OCI-LY1 (cell line): ENCODE data around the gene CNGA2.

Source experiments
- H2AFZ ChIP-seq: fragments of 200-600 bp; sonication (generic), shearing (Covaris generic); 2 replicates; pipeline ENCODE4 v1.6.0; 2014; ENCODE audit warnings: antibody characterized with exemption, mild to moderate bottlenecking, low read length
- H3F3A ChIP-seq: fragments of 200-600 bp; sonication (generic), shearing (Covaris generic); 2 replicates; pipeline ENCODE4 v1.6.0; 2014; ENCODE audit warnings: mild to moderate bottlenecking, antibody characterized with exemption, low read length, moderate library complexity; ENCODE audit not compliant: insufficient read depth
- H3K27ac ChIP-seq: fragments of 200-600 bp; sonication (generic); 2 replicates; pipeline ENCODE4 v1.5.1; 2014; ENCODE audit warnings: low read length, mixed run types, mild to moderate bottlenecking, low read depth; ENCODE audit not compliant: poor library complexity, severe bottlenecking
- H3K27me3 ChIP-seq: fragments of 200-600 bp; sonication (generic); 2 replicates; pipeline ENCODE4 v1.6.0; 2014; ENCODE audit warnings: antibody characterized with exemption, mild to moderate bottlenecking, low read length, moderate library complexity; ENCODE audit not compliant: insufficient read depth
- H3K36me3 ChIP-seq: fragments of 200-600 bp; sonication (generic); 2 replicates; pipeline ENCODE4 v1.6.1; 2014; ENCODE audit warnings: mild to moderate bottlenecking, antibody characterized with exemption, low read length, moderate library complexity, mixed read lengths; ENCODE audit not compliant: insufficient read depth
- H3K4me1 ChIP-seq: fragments of 200-600 bp; sonication (generic); 2 replicates; pipeline ENCODE4 v1.5.1; 2014; ENCODE audit warnings: mild to moderate bottlenecking, low read length, moderate library complexity; ENCODE audit not compliant: insufficient read depth, severe bottlenecking
- H3K4me2 ChIP-seq: fragments of 200-600 bp; sonication (generic), shearing (Covaris generic); 2 replicates; pipeline ENCODE4 v1.6.1; 2014; ENCODE audit warnings: low read length
- H3K4me3 ChIP-seq: fragments of 200-600 bp; sonication (generic); 2 replicates; pipeline ENCODE4 v1.5.1; 2014; ENCODE audit warnings: low read length, low read depth, mild to moderate bottlenecking, mixed read lengths; ENCODE audit not compliant: poor library complexity, severe bottlenecking
- H3K79me2 ChIP-seq: fragments of 200-600 bp; shearing (Covaris generic); 2 replicates; pipeline ENCODE4 v1.6.1; 2016; ENCODE audit warnings: mixed run types, low read length, mixed read lengths; ENCODE audit not compliant: insufficient read depth
- H3K9ac ChIP-seq: fragments of 200-600 bp; sonication (generic), shearing (Covaris generic); 2 replicates; pipeline ENCODE4 v1.6.1; 2014; ENCODE audit warnings: mild to moderate bottlenecking, low read length, mixed read lengths
- H3K9me2 ChIP-seq: fragments of 200-600 bp; sonication (generic), shearing (Covaris generic); 2 replicates; pipeline ENCODE4 v1.6.1; 2014; ENCODE audit warnings: low read depth, mild to moderate bottlenecking, low read length, mixed read lengths
- H3K9me3 ChIP-seq: fragments of 200-600 bp; shearing (Covaris generic); 2 replicates; pipeline ENCODE4 v1.6.1; 2014; ENCODE audit warnings: low read length, mixed read lengths
- H4K20me1 ChIP-seq: fragments of 200-600 bp; sonication (generic), shearing (Covaris generic); 2 replicates; pipeline ENCODE4 v1.6.0; 2016; ENCODE audit warnings: mild to moderate bottlenecking, low read length; ENCODE audit not compliant: insufficient read depth
- EZH2 ChIP-seq: fragments of 200-600 bp; sonication (generic), shearing (Covaris generic); IDR thresholded peaks from 2 replicates; pipeline ENCODE4 v1.8.0; 2017; ENCODE audit warnings: borderline replicate concordance, mixed run types, mild to moderate bottlenecking, antibody characterized with exemption, low read length, moderate library complexity, mixed read lengths
- TF ChIP-seq, protein P1 (sequence below): fragments of 200-600 bp; sonication (generic), shearing (Covaris generic); IDR thresholded peaks from 2 replicates; pipeline ENCODE4 v1.5.1; 2017; ENCODE audit warnings: mild to moderate bottlenecking, antibody characterized with exemption, low read length, moderate library complexity, mixed read lengths

Gene CNGA2

DNA sequence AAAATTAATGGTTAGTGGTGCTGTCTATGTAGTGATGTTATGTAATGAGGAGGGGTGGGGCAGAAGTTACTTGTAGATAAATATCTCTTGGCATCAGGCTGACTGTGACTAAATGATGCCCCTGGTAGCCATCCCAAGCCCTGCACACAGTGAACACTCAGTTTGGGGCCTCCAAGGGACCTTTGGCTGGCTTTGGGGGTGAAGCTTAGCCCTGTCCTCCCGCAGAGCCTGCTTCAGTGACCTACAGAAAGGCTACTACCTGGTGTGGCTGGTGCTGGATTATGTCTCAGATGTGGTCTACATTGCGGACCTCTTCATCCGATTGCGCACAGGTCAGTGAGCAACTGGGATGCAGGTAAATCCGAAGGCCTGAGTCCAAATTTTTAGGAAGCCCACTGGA lies 7.8 kb downstream of the CNGA2 start:
- H3K4me2 ChIP-seq, result no peak overlapping the region
- no peak overlapping the region for H3K9ac ChIP-seq
- no peak overlapping the region for H2AFZ ChIP-seq
- no peaks in the 10 kb centered on the region for H3K9me2 ChIP-seq
- H3K4me3 ChIP-seq, result no peak overlapping the region
- no peak overlapping the region for H3K27ac ChIP-seq
- no peaks in the 10 kb centered on the region for H3K36me3 ChIP-seq
- no peak for TF ChIP-seq EZH2
- TF ChIP-seq, protein P1, sequence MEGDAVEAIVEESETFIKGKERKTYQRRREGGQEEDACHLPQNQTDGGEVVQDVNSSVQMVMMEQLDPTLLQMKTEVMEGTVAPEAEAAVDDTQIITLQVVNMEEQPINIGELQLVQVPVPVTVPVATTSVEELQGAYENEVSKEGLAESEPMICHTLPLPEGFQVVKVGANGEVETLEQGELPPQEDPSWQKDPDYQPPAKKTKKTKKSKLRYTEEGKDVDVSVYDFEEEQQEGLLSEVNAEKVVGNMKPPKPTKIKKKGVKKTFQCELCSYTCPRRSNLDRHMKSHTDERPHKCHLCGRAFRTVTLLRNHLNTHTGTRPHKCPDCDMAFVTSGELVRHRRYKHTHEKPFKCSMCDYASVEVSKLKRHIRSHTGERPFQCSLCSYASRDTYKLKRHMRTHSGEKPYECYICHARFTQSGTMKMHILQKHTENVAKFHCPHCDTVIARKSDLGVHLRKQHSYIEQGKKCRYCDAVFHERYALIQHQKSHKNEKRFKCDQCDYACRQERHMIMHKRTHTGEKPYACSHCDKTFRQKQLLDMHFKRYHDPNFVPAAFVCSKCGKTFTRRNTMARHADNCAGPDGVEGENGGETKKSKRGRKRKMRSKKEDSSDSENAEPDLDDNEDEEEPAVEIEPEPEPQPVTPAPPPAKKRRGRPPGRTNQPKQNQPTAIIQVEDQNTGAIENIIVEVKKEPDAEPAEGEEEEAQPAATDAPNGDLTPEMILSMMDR, result no peak
- H3K79me2 ChIP-seq, result no peaks in the 10 kb centered on the region
- no peaks in the 10 kb centered on the region for H3K27me3 ChIP-seq
- no peaks in the 10 kb centered on the region for H3F3A ChIP-seq
- no peaks in the 10 kb centered on the region for H3K4me1 ChIP-seq
- H4K20me1 ChIP-seq, result no peaks in the 10 kb centered on the region
- no peaks in the 10 kb centered on the region for H3K9me3 ChIP-seq

DNA sequence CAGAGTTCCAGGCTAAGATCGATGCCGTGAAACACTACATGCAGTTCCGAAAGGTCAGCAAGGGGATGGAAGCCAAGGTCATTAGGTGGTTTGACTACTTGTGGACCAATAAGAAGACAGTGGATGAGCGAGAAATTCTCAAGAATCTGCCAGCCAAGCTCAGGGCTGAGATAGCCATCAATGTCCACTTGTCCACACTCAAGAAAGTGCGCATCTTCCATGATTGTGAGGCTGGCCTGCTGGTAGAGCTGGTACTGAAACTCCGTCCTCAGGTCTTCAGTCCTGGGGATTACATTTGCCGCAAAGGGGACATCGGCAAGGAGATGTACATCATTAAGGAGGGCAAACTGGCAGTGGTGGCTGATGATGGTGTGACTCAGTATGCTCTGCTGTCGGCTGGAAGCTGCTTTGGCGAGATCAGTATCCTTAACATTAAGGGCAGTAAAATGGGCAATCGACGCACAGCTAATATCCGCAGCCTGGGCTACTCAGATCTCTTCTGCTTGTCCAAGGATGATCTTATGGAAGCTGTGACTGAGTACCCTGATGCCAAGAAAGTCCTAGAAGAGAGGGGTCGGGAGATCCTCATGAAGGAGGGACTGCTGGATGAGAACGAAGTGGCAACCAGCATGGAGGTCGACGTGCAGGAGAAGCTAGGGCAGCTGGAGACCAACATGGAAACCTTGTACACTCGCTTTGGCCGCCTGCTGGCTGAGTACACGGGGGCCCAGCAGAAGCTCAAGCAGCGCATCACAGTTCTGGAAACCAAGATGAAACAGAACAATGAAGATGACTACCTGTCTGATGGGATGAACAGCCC lies 9.3 kb downstream of the CNGA2 start:
- Histone ChIP-seq H3F3A (no peaks in the 10 kb centered on the region), H3K79me2 (no peaks in the 10 kb centered on the region), H3K9me2 (no peaks in the 10 kb centered on the region), H3K36me3 (no peaks in the 10 kb centered on the region), H3K4me3 (no peak overlapping the region), H3K27me3 (no peaks in the 10 kb centered on the region), H3K4me2 (no peak overlapping the region), H4K20me1 (no peaks in the 10 kb centered on the region), H3K9me3 (no peaks in the 10 kb centered on the region), H3K4me1 (no peaks in the 10 kb centered on the region), H2AFZ (no peak overlapping the region), H3K9ac (no peak overlapping the region), H3K27ac (no peak overlapping the region)
- no peak for TF ChIP-seq EZH2
- TF ChIP-seq, protein P1, result no peak

DNA sequence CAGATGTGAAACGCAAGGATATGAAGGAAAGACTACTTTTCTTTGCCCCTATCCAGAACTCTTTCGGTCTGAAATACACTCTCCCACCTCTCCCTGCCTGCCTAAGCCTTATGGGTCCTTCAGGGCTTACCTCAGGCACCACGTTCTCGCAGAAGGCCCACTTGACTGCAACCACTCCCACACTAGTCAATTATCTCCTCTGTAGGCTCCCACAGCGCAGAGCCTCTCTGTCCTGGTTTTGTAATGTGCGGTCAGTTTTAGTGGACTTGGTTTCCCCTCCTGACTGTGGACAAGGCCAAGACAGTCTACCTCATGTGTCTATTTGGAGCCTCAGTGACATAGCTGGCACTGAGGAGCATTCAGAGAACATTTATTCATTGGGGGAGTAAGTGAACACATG lies 11.1 kb downstream of the CNGA2 start:
- Histone ChIP-seq H3K4me1 (no peaks in the 10 kb centered on the region), H3K9ac (no peak overlapping the region), H2AFZ (no peak overlapping the region), H3F3A (no peaks in the 10 kb centered on the region), H3K36me3 (no peaks in the 10 kb centered on the region), H3K79me2 (no peaks in the 10 kb centered on the region), H3K4me2 (no peak overlapping the region), H3K27ac (no peak overlapping the region), H4K20me1 (no peaks in the 10 kb centered on the region), H3K9me3 (no peaks in the 10 kb centered on the region), H3K4me3 (no peak overlapping the region), H3K9me2 (no peaks in the 10 kb centered on the region), H3K27me3 (no peaks in the 10 kb centered on the region)
- no peak for TF ChIP-seq EZH2
- TF ChIP-seq, protein P1, result no peak
